Measurements from ENCODE around the gene C1orf74. TPM values are rescaled to one million over a fixed set of nuclear protein-coding genes. Genes with fewer than 3 reads are reported as not detected.

Gene C1orf74
- total RNA-seq, 4 donors from 2014 or later: 0.38 to 0.82 (median 0.54) TPM

GRCh38 chr1:209769171-209769904 is 15.0 kb downstream of the C1orf74 start:
- intact Hi-C loops (cut with DNase I; ENCODE audit: low total_unique reads) (no loop called here), in situ Hi-C loops (cut with MboI; ENCODE audit: low sequenced_read_pairs in 4 of 4) (no loop called here)
- H3K27me3 ChIP-seq: no peaks in the 10 kb centered on the region
- H3K9me3 ChIP-seq: no peaks in the 10 kb centered on the region
- peak overlapping the region; percentile 35 to 63 (median 48) for H3K27ac ChIP-seq
- TF ChIP-seq, protein P1, sequence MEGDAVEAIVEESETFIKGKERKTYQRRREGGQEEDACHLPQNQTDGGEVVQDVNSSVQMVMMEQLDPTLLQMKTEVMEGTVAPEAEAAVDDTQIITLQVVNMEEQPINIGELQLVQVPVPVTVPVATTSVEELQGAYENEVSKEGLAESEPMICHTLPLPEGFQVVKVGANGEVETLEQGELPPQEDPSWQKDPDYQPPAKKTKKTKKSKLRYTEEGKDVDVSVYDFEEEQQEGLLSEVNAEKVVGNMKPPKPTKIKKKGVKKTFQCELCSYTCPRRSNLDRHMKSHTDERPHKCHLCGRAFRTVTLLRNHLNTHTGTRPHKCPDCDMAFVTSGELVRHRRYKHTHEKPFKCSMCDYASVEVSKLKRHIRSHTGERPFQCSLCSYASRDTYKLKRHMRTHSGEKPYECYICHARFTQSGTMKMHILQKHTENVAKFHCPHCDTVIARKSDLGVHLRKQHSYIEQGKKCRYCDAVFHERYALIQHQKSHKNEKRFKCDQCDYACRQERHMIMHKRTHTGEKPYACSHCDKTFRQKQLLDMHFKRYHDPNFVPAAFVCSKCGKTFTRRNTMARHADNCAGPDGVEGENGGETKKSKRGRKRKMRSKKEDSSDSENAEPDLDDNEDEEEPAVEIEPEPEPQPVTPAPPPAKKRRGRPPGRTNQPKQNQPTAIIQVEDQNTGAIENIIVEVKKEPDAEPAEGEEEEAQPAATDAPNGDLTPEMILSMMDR (IDR thresholded peaks at IDR 0.05 in 4 of 5, conservative IDR thresholded peaks at IDR 0.05 in 1 of 5): no peak
- TF ChIP-seq POLR2A (IDR thresholded peaks at IDR 0.05): no peak
- no peak overlapping the region for H3K4me3 ChIP-seq
- DNase-seq: peak; percentile 27 to 51
- peaks cover 9 to 12% of the 10 kb centered on the region in 2 donors for H3K4me1 ChIP-seq
- ATAC-seq: peak; percentile 33 to 74
- no peaks in the 10 kb centered on the region for H3K36me3 ChIP-seq

DNA sequence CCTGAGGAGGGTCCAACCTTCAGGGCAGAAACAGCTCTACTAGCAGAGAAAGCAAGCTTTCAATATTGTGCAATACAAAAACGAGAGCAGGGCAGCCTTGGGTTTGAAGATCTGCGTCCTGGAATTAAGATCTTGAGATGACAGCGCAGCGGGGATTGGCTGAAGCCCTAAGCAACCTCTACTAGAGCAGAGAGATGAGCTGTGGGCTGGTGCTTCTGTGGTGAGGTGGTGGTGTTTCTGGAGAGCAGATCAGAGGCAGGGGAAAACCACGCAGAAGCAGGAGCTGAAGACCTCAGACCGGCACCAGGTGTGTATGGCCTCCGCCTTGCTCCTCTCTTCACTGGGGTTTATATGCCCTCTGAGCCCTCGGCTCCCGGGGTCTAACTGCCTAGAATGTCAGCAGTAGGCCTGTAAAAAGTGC is 16.0 kb downstream of the C1orf74 start:
- TF ChIP-seq, protein P1 (IDR thresholded peaks at IDR 0.05 in 4 of 5, conservative IDR thresholded peaks at IDR 0.05 in 1 of 5): no peak
- no peak for TF ChIP-seq POLR2A (IDR thresholded peaks at IDR 0.05)
- Histone ChIP-seq H3K36me3 (no peaks in the 10 kb centered on the region), H3K27ac (peak overlapping the region in 3 of 4 donors; percentile 35 to 63 (median 39)), H3K4me3 (no peak overlapping the region), H3K4me1 (peaks cover 9 to 12% of the 10 kb centered on the region in 2 donors), H3K27me3 (no peaks in the 10 kb centered on the region), H3K9me3 (no peaks in the 10 kb centered on the region)
- intact Hi-C loops (cut with DNase I; ENCODE audit: low total_unique reads) (no loop called here), in situ Hi-C loops (cut with MboI; ENCODE audit: low sequenced_read_pairs in 4 of 4) (no loop called here)
- DNase-seq (no peak), ATAC-seq (no peak)

GRCh38 chr1:209767706-209768105 is 16.7 kb downstream of the C1orf74 start:
- Histone ChIP-seq H3K27me3 (no peaks in the 10 kb centered on the region), H3K4me1 (peaks cover 9 to 12% of the 10 kb centered on the region in 2 donors), H3K36me3 (no peaks in the 10 kb centered on the region), H3K4me3 (no peak overlapping the region), H3K9me3 (no peaks in the 10 kb centered on the region), H3K27ac (no peak overlapping the region)
- DNase-seq (no peak), ATAC-seq (no peak)
- intact Hi-C loops (cut with DNase I; ENCODE audit: low total_unique reads) (no loop called here), in situ Hi-C loops (cut with MboI; ENCODE audit: low sequenced_read_pairs in 4 of 4) (no loop called here)
- TF ChIP-seq, protein P1 (IDR thresholded peaks at IDR 0.05 in 4 of 5, conservative IDR thresholded peaks at IDR 0.05 in 1 of 5): no peak
- no peak for TF ChIP-seq POLR2A (IDR thresholded peaks at IDR 0.05)

- TF ChIP-seq, protein P1 (IDR thresholded peaks at IDR 0.05 in 4 of 5, conservative IDR thresholded peaks at IDR 0.05 in 1 of 5): no peak
- TF ChIP-seq POLR2A (IDR thresholded peaks at IDR 0.05): no peak
- ATAC-seq (no peak), DNase-seq (no peak)
- in situ Hi-C loops (cut with MboI; ENCODE audit: low sequenced_read_pairs in 4 of 4) (no loop called here), intact Hi-C loops (cut with DNase I; ENCODE audit: low total_unique reads) (no loop called here)
- Histone ChIP-seq H3K27ac (no peak overlapping the region), H3K27me3 (no peaks in the 10 kb centered on the region), H3K4me1 (peaks cover 9 to 12% of the 10 kb centered on the region in 2 donors), H3K4me3 (no peak overlapping the region), H3K9me3 (no peaks in the 10 kb centered on the region), H3K36me3 (no peaks in the 10 kb centered on the region)
Observed at GRCh38 chr1:209767096-209767495, 17.3 kb downstream of the C1orf74 start.
